HG02642 (cell line): ENCODE data around the gene DPP4.
A peak's percentile ranks its signal among the peaks of the same experiment; 100 is the strongest.
"Not testable (repeated sequence)": the region's sequence is repeated elsewhere in the genome, so short reads cannot be mapped to it uniquely, and the experiment has no call there.

Source experiments
- ATAC-seq: cut with Tn5 transposase; IDR thresholded peaks from one replicate; pipeline ENCODE4 v1.9.1; 2021; ENCODE audit warnings: mild to moderate bottlenecking; ENCODE audit not compliant: unreplicated experiment, poor library complexity

DPP4 gene

GRCh38 chr2:161994761-161995520, 79.1 kb downstream of the DPP4 start:
- no peak for ATAC-seq

DNA sequence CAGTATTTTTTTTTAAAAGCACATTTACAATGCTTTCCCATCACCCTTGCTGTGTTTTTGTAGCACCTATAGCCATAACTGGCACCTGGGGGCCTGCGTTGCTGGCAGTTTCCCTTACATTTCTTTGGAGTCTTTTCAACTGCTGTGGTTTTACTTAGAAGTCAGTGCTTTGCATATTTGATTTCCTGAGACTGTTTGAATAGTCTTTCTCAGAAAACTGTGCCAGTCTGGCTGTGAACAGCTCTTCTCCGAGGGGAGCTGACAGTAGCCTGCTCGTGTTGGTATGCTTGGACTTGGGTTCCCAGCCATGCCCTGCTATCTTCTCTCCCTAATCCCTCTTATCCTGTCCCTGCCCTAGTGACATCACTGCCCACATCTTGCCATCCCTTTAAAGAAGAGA, 81.5 kb downstream of the DPP4 start:
- ATAC-seq = peak; percentile 77

- ATAC-seq = no peak
These were observed 82.0 kb downstream of the DPP4 start for GRCh38 chr2:161991991-161992390.

DNA sequence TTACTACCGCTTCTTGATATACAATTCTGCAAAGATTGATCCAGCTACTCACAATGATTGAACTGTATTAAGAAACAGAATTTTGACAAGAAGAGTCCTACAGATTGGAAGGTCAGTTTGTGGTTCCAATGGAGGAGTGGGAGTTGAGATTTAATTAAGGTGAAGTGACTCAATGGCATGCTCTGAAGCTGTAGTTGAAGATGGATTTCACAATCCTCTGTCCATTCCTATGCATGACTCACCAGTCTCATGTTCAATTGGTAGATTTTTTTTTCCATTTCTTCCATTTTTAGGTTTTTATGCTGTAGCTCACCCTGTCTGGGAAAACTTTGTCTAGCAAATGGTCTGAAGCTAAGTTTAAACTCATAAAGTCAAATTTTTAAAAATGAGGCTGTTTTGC, 83.3 kb downstream of the DPP4 start:
- no peak for ATAC-seq

GRCh38 chr2:161990036-161990435, 84.0 kb downstream of the DPP4 start:
- ATAC-seq = no peak

DNA sequence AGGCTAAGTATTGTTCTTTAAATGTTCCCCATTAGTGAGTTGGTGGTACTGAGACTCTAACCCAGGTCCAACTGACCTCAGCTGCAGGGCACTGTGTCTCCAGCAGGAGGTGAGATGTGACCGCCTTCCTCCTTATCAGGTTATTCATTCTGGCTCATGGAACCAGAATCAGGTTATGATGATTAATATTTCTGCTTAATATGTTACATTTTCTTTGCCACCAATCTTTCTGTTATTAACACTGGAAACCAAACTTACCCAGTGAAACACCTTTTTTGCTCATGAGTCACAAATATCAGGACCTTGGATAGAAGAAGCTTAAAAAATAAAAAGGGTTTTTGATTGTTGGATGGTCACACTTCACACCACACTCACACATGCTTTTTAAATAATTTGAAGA, 85.4 kb downstream of the DPP4 start:
- ATAC-seq = peak; percentile 50

DNA sequence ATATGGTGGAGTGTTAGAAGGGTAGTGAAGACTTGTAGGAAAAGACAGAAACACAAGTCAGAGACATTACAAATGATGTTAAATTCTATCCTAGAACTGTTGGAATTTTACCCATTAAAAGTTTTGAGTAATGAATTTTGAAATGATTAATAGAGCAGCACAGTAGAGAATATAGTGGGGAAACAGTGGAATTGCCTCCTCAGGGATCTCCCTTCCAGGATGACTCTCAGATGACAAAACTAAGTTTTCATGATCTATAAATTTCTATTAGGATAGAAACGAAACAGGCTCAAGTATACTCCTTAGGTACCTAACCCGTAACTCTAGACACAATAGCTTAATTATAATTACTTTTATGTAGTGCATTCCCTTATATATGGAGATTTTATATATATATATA, 86.7 kb downstream of the DPP4 start:
- ATAC-seq = no peak

DNA sequence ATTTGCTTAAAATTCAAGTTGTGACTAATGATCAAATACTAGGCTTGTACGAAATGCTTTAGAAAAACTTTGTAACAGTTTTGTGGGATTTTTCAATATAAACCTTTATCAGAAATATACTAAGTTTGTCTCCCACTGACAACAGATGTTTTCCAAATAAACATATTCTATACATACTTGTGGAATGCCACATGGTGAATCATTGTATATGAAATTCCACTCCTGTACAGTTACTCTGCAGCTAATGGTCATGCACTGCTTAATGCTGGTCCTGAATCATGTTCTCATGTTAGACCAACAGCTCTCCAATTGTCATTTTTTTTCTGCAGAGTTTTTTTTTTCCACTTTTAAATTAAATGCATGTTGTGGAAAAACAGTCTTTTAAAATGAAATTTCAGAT, 90.1 kb downstream of the DPP4 start:
- ATAC-seq = no peak

DNA sequence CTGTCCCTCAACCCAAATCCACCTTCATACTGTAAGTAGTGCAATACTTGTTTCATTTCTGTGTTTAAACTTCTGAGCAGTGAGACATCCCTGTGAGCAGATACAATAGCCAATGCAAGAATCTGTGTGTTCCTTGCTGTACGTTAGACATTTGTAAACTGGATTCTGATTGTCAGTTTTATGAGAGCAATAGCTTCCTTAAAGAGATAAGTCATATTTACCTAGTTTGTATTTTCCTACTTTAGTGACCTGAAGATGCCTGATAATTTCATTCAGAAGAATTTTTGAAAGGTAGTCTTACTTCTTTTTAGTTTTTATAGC, 90.7 kb downstream of the DPP4 start:
- ATAC-seq = no peak

DNA sequence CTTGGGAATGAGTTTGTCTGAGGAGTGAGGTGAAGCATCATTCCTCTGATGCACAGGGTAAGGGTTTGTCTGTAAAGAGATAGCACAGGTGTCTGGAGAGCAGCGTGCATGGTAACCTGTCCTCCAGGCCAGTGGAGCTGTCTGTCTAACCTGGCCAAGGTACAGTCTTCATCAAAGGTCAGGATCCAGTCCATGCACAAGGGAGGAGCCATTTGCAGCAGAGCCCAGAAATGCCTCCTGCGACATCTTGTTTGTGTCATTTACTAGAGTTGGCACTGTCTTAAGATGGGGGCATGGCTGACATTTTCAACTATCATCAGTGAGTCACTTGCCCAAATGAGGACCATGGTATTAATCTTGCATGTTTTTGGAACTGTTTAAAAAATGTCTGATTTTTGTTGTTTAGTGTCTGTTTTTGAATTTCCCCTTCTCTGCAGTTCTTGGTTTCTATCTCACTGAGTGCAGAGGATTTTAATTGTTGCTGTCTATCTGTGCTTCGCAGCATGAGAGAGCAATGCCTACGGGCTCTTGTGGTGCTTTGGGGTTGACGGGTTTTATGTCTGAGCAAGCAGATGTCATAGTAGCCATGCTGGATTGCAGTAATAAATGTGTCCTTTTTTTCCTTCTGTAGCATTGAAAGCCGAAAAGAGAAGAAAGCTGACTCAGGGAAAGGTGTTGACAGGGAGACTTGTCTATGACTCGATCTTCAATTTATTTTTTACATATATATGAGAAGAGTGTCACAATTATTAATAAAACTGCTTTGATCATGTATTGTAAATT, 91.3 kb downstream of the DPP4 start:
- no peak for ATAC-seq

GRCh38 chr2:161981679-161982250, 92.2 kb downstream of the DPP4 start:
- no peak for ATAC-seq

DNA sequence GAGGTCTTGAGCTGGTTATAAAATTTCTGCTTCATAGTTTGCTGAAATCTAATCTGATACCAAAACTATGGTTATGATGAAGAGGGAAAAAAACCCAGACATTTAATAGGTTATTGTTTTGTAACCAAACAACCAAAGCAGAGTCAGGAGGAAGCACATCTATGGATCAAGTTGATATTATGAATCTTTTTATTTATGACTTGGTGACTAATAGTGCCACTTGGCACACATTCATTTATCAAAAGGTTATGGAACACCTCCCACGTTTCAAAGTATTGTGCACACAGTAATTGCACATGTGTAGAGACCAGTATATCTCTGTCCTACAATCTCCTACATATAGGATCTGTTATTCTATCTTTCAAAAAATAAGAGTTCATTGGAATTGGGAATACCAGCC, 93.0 kb downstream of the DPP4 start:
- ATAC-seq = no peak

DNA sequence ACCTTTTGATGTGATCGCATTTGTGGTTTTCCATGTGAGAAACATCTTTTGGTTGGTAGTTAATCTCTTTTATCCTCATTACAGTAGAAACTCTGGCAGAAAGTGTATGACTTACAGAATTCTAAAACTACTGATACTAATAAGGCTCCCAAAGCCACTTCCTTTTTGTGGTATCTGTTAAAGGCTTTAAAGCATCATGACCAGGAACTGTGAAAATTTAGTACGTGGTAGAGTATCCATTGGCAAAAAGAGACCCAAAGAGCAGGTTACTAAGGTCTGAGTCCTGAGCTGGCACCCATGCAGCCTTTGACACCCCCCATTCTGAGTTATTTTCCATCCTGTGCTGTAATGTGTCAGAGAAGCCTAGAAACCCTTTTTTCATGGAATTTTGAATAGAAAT, 94.5 kb downstream of the DPP4 start:
- ATAC-seq = no peak

- not testable (repeated sequence) for ATAC-seq
These were observed 96.1 kb downstream of the DPP4 start for GRCh38 chr2:161977926-161978325.

DNA sequence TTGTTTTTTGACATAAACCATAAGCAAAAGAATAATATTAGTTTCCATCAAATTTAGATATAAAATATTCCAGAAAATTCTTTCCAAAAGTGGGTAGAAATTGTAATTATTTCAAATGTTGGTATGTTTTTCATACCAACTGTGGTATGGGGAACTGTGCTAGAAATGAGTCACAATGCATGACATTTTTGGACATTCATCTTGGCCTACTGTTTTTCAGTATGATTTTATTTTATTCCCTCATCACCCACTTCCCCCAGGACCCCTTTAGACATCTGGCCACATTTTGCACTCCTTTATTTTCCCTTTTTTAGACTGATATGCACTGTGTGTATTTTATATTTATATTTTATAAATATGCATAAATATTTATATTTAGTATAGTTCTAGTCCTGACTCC, 97.1 kb downstream of the DPP4 start:
- ATAC-seq = no peak

- no peak for ATAC-seq
These were observed 97.7 kb downstream of the DPP4 start for GRCh38 chr2:161976295-161976694.

DNA sequence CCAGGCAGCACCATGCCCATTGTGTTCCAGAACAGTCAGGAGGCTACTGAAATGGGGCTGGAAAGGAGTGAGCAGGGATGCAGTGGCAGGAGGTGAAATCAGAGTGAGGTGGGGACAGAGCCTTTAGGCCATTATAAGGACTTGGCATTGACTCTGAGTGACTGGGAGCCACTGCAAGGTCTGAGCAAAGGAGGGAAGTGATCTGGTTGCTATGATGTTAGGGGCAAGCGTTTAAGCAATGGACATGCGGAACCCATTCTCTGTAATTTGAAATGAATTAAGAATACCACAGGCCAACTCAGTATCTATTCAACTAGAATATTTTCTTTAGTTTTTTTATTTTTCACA, 98.2 kb downstream of the DPP4 start:
- no peak for ATAC-seq

GRCh38 chr2:161975062-161975812, 98.8 kb downstream of the DPP4 start:
- ATAC-seq = no peak

DNA sequence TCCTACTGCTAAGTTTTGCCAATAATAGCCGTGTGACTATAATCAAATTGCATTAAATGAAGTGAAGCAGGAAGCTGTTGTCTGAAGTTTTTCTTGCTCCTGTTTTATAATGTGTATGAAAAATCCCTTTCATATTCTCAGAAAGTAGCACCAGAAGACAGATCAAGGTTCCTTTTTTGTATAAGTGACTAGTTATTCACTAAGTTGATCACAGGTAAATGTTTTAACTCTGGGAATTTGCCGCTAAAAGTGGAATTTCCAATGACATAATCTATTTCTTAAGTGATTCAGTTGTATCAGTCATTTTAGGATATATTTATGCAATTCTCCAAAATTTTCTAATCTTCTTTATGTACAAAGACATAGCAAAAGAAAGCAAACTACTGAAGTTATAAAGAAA, 99.6 kb downstream of the DPP4 start:
- ATAC-seq = no peak

GRCh38 chr2:161972866-161973265, 101.1 kb downstream of the DPP4 start:
- no peak for ATAC-seq

DNA sequence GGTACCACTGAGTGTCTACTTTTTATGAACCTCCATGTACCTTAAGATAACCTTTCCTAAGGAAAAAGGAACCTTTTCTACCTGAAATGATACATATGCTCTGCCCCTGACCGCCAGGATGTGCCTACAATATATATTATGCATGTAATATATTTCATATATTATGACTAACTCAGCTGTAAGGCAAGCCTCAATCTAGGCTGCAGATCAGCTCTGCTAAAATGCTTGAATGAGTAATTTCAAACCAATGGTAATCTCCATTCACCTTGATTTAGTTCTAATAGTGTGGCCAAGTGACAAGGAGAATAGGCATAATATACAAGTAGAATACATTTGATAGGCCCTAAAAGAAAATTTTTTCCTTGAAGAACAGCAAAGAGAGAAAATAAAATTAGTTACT, 101.8 kb downstream of the DPP4 start:
- no peak for ATAC-seq
